ENCODE data around the gene PPIA. TPM values are rescaled to one million over a fixed set of nuclear protein-coding genes. Genes with fewer than 3 reads are reported as not detected.

Gene PPIA
- total RNA-seq, 2 experiments from 2014 or later: 2,824 to 2,882 TPM

GRCh38 chr7:44768628-44769371 lies 27.7 kb upstream of the PPIA start:
- peaks cover 15% of the 10 kb centered on the region for H3K36me3 Mint-ChIP-seq (ENCODE audit: low read depth)

DNA sequence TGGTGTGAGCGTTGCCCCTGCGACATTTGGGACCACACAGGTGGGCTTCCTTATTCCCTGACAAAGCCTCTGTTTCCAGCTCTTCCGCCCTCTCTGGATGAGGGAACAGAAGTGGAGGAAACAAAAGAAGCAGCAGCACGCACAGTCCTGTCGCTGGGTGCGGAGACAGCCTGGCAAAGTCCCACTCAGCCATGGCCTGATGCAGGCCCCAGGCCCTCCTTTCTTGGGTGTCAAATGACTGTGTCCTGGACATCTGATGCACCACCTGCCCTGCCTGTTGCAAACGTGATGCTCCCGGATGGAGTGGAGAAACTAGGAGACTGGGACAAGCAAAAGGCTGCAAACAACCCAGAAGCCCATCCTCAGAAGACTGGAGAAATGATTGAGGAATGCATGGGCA lies 27.1 kb upstream of the PPIA start:
- H3K9me3 Mint-ChIP-seq: no peaks in the 10 kb centered on the region
- peaks cover 13% of the 10 kb centered on the region for H3K36me3 Mint-ChIP-seq (ENCODE audit: low read depth)
- H3K4me1 Mint-ChIP-seq (ENCODE audit: low read depth): peaks cover 31% of the 10 kb centered on the region
- intact Hi-C loops (cut with micrococcal nuclease): no loop called here
- no peak for ATAC-seq
- no peak for TF ChIP-seq CTCF (IDR thresholded peaks at IDR 0.05)
- ChIA-PET POLR2A (interaction anchor here (1.0 to 1.9 kb wide), 6 partner anchors 21 to 196 kb away, joined by 3 to 4 read pairs (median 3); partner anchors contain the start of gene ZMIZ2), CTCF (no interaction called here)
- DNase-seq: no peak
- H3K4me3 Mint-ChIP-seq: no peak overlapping the region
- H3K27ac Mint-ChIP-seq: no peak overlapping the region
- H3K27me3 Mint-ChIP-seq: no peaks in the 10 kb centered on the region

More at GRCh38 chr7:44768628-44769371, 27.7 kb upstream of the PPIA start:
- intact Hi-C loops (cut with micrococcal nuclease): no loop called here
- ATAC-seq (no peak), DNase-seq (no peak)
- no peak for TF ChIP-seq CTCF (IDR thresholded peaks at IDR 0.05)
- peaks cover 31% of the 10 kb centered on the region for H3K4me1 Mint-ChIP-seq (ENCODE audit: low read depth)
- H3K9me3 Mint-ChIP-seq: no peaks in the 10 kb centered on the region
- ChIA-PET POLR2A (interaction anchor here (0.7 to 1.9 kb wide), 10 partner anchors 12 to 197 kb away, joined by 3 to 5 read pairs (median 3); partner anchors contain the start of gene ZMIZ2), CTCF (no interaction called here)
- no peak overlapping the region for H3K4me3 Mint-ChIP-seq
- H3K27me3 Mint-ChIP-seq: no peaks in the 10 kb centered on the region
- peak overlapping the region; percentile 52 for H3K27ac Mint-ChIP-seq

DNA sequence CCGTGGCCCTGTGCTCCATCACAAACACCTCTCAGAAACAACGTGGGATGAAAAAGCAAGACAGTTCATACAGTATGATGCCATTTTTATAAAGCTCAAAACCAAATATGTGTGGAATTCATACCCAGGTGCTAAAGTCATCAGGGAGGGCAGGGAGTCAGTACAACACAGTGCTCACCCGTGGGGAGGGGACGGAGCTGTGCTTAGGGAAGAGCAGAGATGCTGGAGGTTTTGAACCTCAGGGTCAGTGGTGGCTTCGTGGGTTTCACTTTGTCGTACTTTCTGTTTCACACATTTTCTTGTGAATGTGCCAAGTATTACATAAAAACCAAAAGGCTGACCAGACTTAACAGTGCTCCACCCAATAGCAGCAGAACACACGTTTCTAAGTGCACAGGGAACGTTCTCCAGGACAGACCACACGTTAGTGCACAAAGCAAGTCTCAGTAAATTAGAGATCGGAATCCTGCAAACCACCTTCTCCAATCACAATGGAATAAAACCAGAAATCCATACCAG lies 26.6 kb upstream of the PPIA start:
- no peaks in the 10 kb centered on the region for H3K9me3 Mint-ChIP-seq
- peak overlapping the region; percentile 7 for H3K27ac Mint-ChIP-seq
- no peaks in the 10 kb centered on the region for H3K27me3 Mint-ChIP-seq
- ChIA-PET CTCF (interaction anchor here (0.6 kb wide), 1 partner anchor 301 kb away, joined by 3 read pairs; no protein-coding TSS in a partner anchor), POLR2A (interaction anchor here (1.0 to 1.9 kb wide), 7 partner anchors 14 to 196 kb away, joined by 3 to 4 read pairs (median 3); partner anchors contain the start of gene ZMIZ2)
- DNase-seq: peak; percentile 37
- intact Hi-C loops (cut with micrococcal nuclease): no loop called here
- peak; percentile 59 for ATAC-seq
- peaks cover 11% of the 10 kb centered on the region for H3K36me3 Mint-ChIP-seq (ENCODE audit: low read depth)
- H3K4me3 Mint-ChIP-seq: no peak overlapping the region
- no peak for TF ChIP-seq CTCF (IDR thresholded peaks at IDR 0.05)
- peaks cover 31% of the 10 kb centered on the region for H3K4me1 Mint-ChIP-seq (ENCODE audit: low read depth)

- ChIA-PET POLR2A (interaction anchor here (1.0 to 1.1 kb wide), 2 partner anchors 9 to 20 kb away, joined by 3 read pairs; no protein-coding TSS in a partner anchor), CTCF (no interaction called here)
- ATAC-seq: no peak
- no peak for DNase-seq
- H3K27ac Mint-ChIP-seq: no peak overlapping the region
- peaks cover 9% of the 10 kb centered on the region for H3K36me3 Mint-ChIP-seq (ENCODE audit: low read depth)
- TF ChIP-seq CTCF (IDR thresholded peaks at IDR 0.05): no peak
- H3K9me3 Mint-ChIP-seq: no peaks in the 10 kb centered on the region
- H3K4me1 Mint-ChIP-seq (ENCODE audit: low read depth): peaks cover 31% of the 10 kb centered on the region
- H3K27me3 Mint-ChIP-seq: no peaks in the 10 kb centered on the region
- intact Hi-C loops (cut with micrococcal nuclease): no loop called here
- no peak overlapping the region for H3K4me3 Mint-ChIP-seq
These were observed 25.1 kb upstream of the PPIA start for GRCh38 chr7:44771358-44771757.

GRCh38 chr7:44772440-44772839 lies 24.0 kb upstream of the PPIA start:
- intact Hi-C loops (cut with micrococcal nuclease): no loop called here
- POLR2A ChIA-PET: interaction anchor here (0.6 to 1.2 kb wide), 7 partner anchors 9 to 645 kb away, joined by 3 to 5 read pairs (median 3); no protein-coding TSS in a partner anchor
- H3K4me3 Mint-ChIP-seq: no peak overlapping the region
- no peaks in the 10 kb centered on the region for H3K27me3 Mint-ChIP-seq
- H3K4me1 Mint-ChIP-seq (ENCODE audit: low read depth): peaks cover 30% of the 10 kb centered on the region
- ATAC-seq (no peak), DNase-seq (no peak)
- no peak for TF ChIP-seq CTCF (IDR thresholded peaks at IDR 0.05)
- H3K36me3 Mint-ChIP-seq (ENCODE audit: low read depth): peaks cover 8% of the 10 kb centered on the region
- no peak overlapping the region for H3K27ac Mint-ChIP-seq
- H3K9me3 Mint-ChIP-seq: no peaks in the 10 kb centered on the region
- CTCF ChIA-PET: interaction anchor here (1.2 kb wide), 1 partner anchor 66 kb away, joined by 3 read pairs; no protein-coding TSS in a partner anchor
